Activated B cell treated with CpG ODN at 0.5 μM for 24 hours (primary cell): ENCODE measurements around the gene PPP2R2C. TPM values are rescaled to one million over a fixed set of nuclear protein-coding genes. Genes with fewer than 3 reads are reported as not detected.

Experiments
- ATAC-seq: fragments of 200-7000 bp; cut with Tn5 transposase; one replicate; pipeline ENCODE4 v1.10.0; 2021; ENCODE audit warnings: low read depth, mild to moderate bottlenecking, moderate library complexity
- CTCF ChIA-PET: fragments of 350-600 bp; sonication (Branson Sonifier 250); formaldehyde crosslinking; loops from one replicate; lab custom pipeline; 2021; ENCODE audit warnings: antibody characterized with exemption; lab: Charles Lee
- POLR2A ChIA-PET: fragments of 350-600 bp; sonication (Branson Sonifier 250); formaldehyde crosslinking; loops from one replicate; lab custom pipeline; 2021; ENCODE audit warnings: antibody characterized with exemption; lab: Charles Lee
- DNase-seq: peaks from one replicate; pipeline ENCODE4 v3.0.0; 2022
- H3K27ac Mint-ChIP-seq: one replicate; pipeline ENCODE4 v1.8.0; 2020; ENCODE audit warnings: mixed read lengths
- H3K27me3 Mint-ChIP-seq: one replicate; pipeline ENCODE4 v1.8.0; 2021; ENCODE audit warnings: mixed read lengths
- H3K36me3 Mint-ChIP-seq: one replicate; pipeline ENCODE4 v1.8.0; 2021; ENCODE audit warnings: low read depth, mixed read lengths
- H3K4me1 Mint-ChIP-seq: one replicate; pipeline ENCODE4 v1.8.0; 2021; ENCODE audit warnings: mixed read lengths
- H3K4me3 Mint-ChIP-seq: one replicate; pipeline ENCODE4 v1.8.0; 2020; ENCODE audit warnings: mild to moderate bottlenecking, mixed read lengths
- H3K9me3 Mint-ChIP-seq: one replicate; pipeline ENCODE4 v1.8.0; 2020; ENCODE audit warnings: mixed read lengths
- CTCF ChIP-seq: fragments of 200-600 bp; IDR thresholded peaks from one replicate; pipeline ENCODE4 v1.8.0; 2022; ENCODE audit warnings: antibody characterized with exemption, mild to moderate bottlenecking
- intact Hi-C: fragments of 100-400 bp; cut with micrococcal nuclease; formaldehyde crosslinking; loops from one replicate; pipeline ENCODE4 v1.15.1; 2024
- total RNA-seq: library from RNA; stranded (reverse); gene quantifications from 2 replicates; pipeline ENCODE4 v1.2.3, GENCODE V29; 2022

PPP2R2C gene
- total RNA-seq, 1 donor from 2014 or later: not detected

DNA sequence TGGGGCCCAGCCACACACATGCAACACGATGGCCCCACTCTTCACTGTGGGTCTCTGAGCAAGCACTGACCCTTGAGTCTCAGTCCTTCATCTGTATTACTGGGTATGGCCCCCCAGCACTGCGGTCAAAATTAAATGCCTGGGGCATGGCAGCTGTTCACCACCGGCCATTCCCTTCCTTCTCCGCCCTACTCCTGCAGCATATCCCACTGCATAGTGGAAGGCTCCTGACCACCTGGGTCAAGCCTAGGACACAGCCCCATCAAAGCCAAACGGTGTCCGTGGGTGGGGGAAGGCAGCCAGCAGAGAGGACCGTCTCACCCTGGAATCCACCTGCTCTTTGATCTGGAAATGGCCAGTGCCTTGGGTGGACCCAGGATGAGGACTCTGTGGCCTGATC is 30.7 kb downstream of the PPP2R2C start:
- CTCF ChIA-PET: no interaction called here
- intact Hi-C loops: no loop called here
- Mint-ChIP-seq H3K9me3 (no peaks in the 10 kb centered on the region), H3K4me1 (no peaks in the 10 kb centered on the region), H3K27me3 (peaks cover 4% of the 10 kb centered on the region), H3K4me3 (no peak overlapping the region), H3K36me3 (no peaks in the 10 kb centered on the region), H3K27ac (no peak overlapping the region)
- no peak for TF ChIP-seq CTCF
- ATAC-seq (no peak), DNase-seq (no peak)
- POLR2A ChIA-PET: no interaction called here

DNA sequence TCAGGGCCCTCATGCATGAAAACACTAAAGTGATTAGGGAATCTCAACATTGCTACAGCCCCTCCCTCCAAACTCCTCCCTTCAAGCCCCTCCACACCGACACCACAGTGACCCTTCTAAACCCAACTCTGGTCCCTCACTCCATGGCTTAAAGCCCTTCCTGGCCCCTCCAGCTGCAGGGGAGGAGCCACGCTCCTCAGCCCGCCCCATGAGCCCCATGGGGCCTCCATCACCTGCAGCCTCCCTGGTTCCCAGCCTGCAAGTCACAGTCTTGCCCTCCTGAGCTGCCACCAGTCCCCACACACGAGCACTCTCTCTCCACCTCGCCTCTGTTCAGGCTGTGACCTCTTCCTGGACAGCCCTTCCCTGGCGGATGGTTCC is 31.2 kb downstream of the PPP2R2C start:
- H3K27me3 Mint-ChIP-seq: peaks cover 4% of the 10 kb centered on the region
- ChIA-PET CTCF (no interaction called here), POLR2A (no interaction called here)
- H3K4me1 Mint-ChIP-seq: no peaks in the 10 kb centered on the region
- H3K36me3 Mint-ChIP-seq: no peaks in the 10 kb centered on the region
- H3K27ac Mint-ChIP-seq: no peak overlapping the region
- ATAC-seq (no peak), DNase-seq (no peak)
- no peak for TF ChIP-seq CTCF
- no peak overlapping the region for H3K4me3 Mint-ChIP-seq
- no peaks in the 10 kb centered on the region for H3K9me3 Mint-ChIP-seq
- intact Hi-C loops: no loop called here

- Mint-ChIP-seq H3K4me1 (no peaks in the 10 kb centered on the region), H3K4me3 (no peak overlapping the region), H3K36me3 (no peaks in the 10 kb centered on the region), H3K27me3 (peaks cover 4% of the 10 kb centered on the region), H3K9me3 (peaks cover 2% of the 10 kb centered on the region), H3K27ac (no peak overlapping the region)
- DNase-seq (no peak), ATAC-seq (no peak)
- ChIA-PET CTCF (no interaction called here), POLR2A (no interaction called here)
- intact Hi-C loops: no loop called here
- TF ChIP-seq CTCF: no peak
These were observed 31.8 kb downstream of the PPP2R2C start for GRCh38 chr4:6440506-6441201.

GRCh38 chr4:6439120-6439762 is 33.2 kb downstream of the PPP2R2C start:
- peaks cover 7% of the 10 kb centered on the region for H3K9me3 Mint-ChIP-seq
- H3K36me3 Mint-ChIP-seq: no peaks in the 10 kb centered on the region
- H3K4me1 Mint-ChIP-seq: no peaks in the 10 kb centered on the region
- ATAC-seq: no peak
- intact Hi-C loops: no loop called here
- no peak for DNase-seq
- H3K4me3 Mint-ChIP-seq: no peak overlapping the region
- no peak overlapping the region for H3K27ac Mint-ChIP-seq
- POLR2A ChIA-PET: no interaction called here
- no peak for TF ChIP-seq CTCF
- peaks cover 4% of the 10 kb centered on the region for H3K27me3 Mint-ChIP-seq
- CTCF ChIA-PET: no interaction called here

- Mint-ChIP-seq H3K27me3 (peaks cover 4% of the 10 kb centered on the region), H3K27ac (no peak overlapping the region), H3K36me3 (no peaks in the 10 kb centered on the region), H3K9me3 (peaks cover 7% of the 10 kb centered on the region), H3K4me1 (no peaks in the 10 kb centered on the region), H3K4me3 (no peak overlapping the region)
- CTCF ChIA-PET: no interaction called here
- POLR2A ChIA-PET: no interaction called here
- intact Hi-C loops: no loop called here
- DNase-seq: no peak
- ATAC-seq: no peak
- TF ChIP-seq CTCF: no peak
These were observed 34.6 kb downstream of the PPP2R2C start for GRCh38 chr4:6437826-6438238.
